ENCODE results near the gene SHISAL1. TPM values are rescaled to one million over a fixed set of nuclear protein-coding genes. Genes with fewer than 3 reads are reported as not detected.

SHISAL1 gene
- total RNA-seq, 1 experiment from 2014 or later = 1.1 TPM

- H3K27me3 ChIP-seq (ENCODE audit: low read length) = no peaks in the 10 kb centered on the region
- BruUV-seq (replicated peaks) = no TSS peak
- no peak overlapping the region for H2AFZ ChIP-seq (ENCODE audit: low read length)
- H3F3A ChIP-seq (ENCODE audit: low read length, unreplicated experiment) = no peaks in the 10 kb centered on the region
- H3K9me3 ChIP-seq (ENCODE audit: low read length) = no peaks in the 10 kb centered on the region
- H3K36me3 ChIP-seq (ENCODE audit: low read depth, low read length) = no peaks in the 10 kb centered on the region
- ChIA-PET CTCF (no interaction called here), POLR2A (ENCODE audit: unreplicated experiment) (no interaction called here)
- no peak overlapping the region for H3K4me3 ChIP-seq (ENCODE audit: low read length)
- intact Hi-C loops (cut with micrococcal nuclease) = no loop called here
- H3K27ac ChIP-seq (ENCODE audit: low read length) = no peak overlapping the region
- no peak overlapping the region for H3K4me2 ChIP-seq (ENCODE audit: low read length)
- ATAC-seq = no peak
- TF ChIP-seq, protein P1, sequence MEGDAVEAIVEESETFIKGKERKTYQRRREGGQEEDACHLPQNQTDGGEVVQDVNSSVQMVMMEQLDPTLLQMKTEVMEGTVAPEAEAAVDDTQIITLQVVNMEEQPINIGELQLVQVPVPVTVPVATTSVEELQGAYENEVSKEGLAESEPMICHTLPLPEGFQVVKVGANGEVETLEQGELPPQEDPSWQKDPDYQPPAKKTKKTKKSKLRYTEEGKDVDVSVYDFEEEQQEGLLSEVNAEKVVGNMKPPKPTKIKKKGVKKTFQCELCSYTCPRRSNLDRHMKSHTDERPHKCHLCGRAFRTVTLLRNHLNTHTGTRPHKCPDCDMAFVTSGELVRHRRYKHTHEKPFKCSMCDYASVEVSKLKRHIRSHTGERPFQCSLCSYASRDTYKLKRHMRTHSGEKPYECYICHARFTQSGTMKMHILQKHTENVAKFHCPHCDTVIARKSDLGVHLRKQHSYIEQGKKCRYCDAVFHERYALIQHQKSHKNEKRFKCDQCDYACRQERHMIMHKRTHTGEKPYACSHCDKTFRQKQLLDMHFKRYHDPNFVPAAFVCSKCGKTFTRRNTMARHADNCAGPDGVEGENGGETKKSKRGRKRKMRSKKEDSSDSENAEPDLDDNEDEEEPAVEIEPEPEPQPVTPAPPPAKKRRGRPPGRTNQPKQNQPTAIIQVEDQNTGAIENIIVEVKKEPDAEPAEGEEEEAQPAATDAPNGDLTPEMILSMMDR (conservative IDR thresholded peaks at IDR 0.05; ENCODE audit: low read depth, low read length) = no peak
- TF ChIP-seq EZH2 (IDR thresholded peaks at IDR 0.05; ENCODE audit: low read length, unreplicated experiment) (no peak), EZH2phosphoT487 (IDR thresholded peaks at IDR 0.05; ENCODE audit: borderline replicate concordance, low read length) (no peak)
- peaks cover 6% of the 10 kb centered on the region; the same call in 1 of the 2 replicates for H3K4me1 ChIP-seq (ENCODE audit: insufficient read depth, low read length)
- no peak overlapping the region for H3K9ac ChIP-seq (ENCODE audit: low read length)
- no peaks in the 10 kb centered on the region for H4K20me1 ChIP-seq (ENCODE audit: low read length)
- H3K79me2 ChIP-seq (ENCODE audit: low read length) = no peaks in the 10 kb centered on the region
- no peaks in the 10 kb centered on the region for H3K9me2 ChIP-seq (replicated peaks; ENCODE audit: low read length)
- no peak for DNase-seq
Measured at GRCh38 chr22:44246615-44247326, 66.0 kb downstream of the SHISAL1 start.

DNA sequence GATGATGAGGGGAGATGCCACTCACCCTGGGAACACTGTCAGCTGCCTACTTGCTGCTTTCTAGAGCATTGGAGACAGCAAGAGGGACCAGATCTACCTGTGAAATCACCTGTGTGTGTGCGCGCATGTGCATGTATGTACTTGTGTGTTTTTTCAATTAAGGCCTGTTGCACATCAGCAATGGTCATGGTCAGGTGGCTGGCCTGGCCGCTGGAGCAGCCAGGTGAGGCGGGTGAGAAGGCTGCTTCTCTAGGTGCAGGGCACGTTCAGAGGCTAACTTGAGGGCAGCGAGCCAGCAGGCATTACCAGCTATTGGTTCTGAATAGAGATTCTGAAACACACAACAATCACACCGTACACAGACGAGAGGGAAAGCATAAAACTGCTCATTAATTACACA, 66.9 kb downstream of the SHISAL1 start:
- H3K4me1 ChIP-seq (ENCODE audit: insufficient read depth, low read length) = peaks cover 6% of the 10 kb centered on the region; the same call in 1 of the 2 replicates
- intact Hi-C loops (cut with micrococcal nuclease) = no loop called here
- no peak overlapping the region for H3K9ac ChIP-seq (ENCODE audit: low read length)
- H3F3A ChIP-seq (ENCODE audit: low read length, unreplicated experiment) = no peaks in the 10 kb centered on the region
- H3K27me3 ChIP-seq (ENCODE audit: low read length) = no peaks in the 10 kb centered on the region
- ATAC-seq = no peak
- ChIA-PET POLR2A (ENCODE audit: unreplicated experiment) (no interaction called here), CTCF (no interaction called here)
- H3K9me3 ChIP-seq (ENCODE audit: low read length) = no peaks in the 10 kb centered on the region
- no peaks in the 10 kb centered on the region for H3K36me3 ChIP-seq (ENCODE audit: low read depth, low read length)
- TF ChIP-seq, protein P1 (conservative IDR thresholded peaks at IDR 0.05; ENCODE audit: low read depth, low read length) = no peak
- TF ChIP-seq EZH2 (IDR thresholded peaks at IDR 0.05; ENCODE audit: low read length, unreplicated experiment) (no peak), EZH2phosphoT487 (IDR thresholded peaks at IDR 0.05; ENCODE audit: borderline replicate concordance, low read length) (no peak)
- H2AFZ ChIP-seq (ENCODE audit: low read length) = no peak overlapping the region
- no peaks in the 10 kb centered on the region for H4K20me1 ChIP-seq (ENCODE audit: low read length)
- H3K9me2 ChIP-seq (replicated peaks; ENCODE audit: low read length) = no peaks in the 10 kb centered on the region
- no TSS peak for BruUV-seq (replicated peaks)
- no peaks in the 10 kb centered on the region for H3K79me2 ChIP-seq (ENCODE audit: low read length)
- H3K27ac ChIP-seq (ENCODE audit: low read length) = no peak overlapping the region
- no peak overlapping the region for H3K4me3 ChIP-seq (ENCODE audit: low read length)
- no peak for DNase-seq
- H3K4me2 ChIP-seq (ENCODE audit: low read length) = no peak overlapping the region

DNA sequence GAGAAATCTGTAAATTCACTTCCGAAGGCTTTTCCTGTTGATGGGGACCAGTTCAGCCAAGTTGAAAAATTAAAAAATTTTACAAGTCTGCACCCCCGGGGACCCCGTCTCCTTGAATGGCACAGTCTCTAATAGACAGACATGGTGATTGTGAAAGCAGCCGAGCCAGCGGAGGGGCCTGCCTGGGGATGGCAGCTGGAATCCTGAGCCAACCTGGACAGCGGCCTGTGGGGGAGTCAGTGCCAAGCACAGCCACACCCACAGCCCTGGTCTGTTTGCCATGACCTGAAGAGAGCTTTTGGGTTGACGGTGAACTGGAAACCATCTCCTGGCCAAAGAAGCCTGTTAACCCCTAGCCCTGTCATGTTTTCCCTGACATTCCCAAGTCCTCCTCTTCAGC, 67.3 kb downstream of the SHISAL1 start:
- no peak overlapping the region for H2AFZ ChIP-seq (ENCODE audit: low read length)
- no peak overlapping the region for H3K27ac ChIP-seq (ENCODE audit: low read length)
- H3K9me3 ChIP-seq (ENCODE audit: low read length) = no peaks in the 10 kb centered on the region
- CTCF ChIA-PET = no interaction called here
- no peak for TF ChIP-seq EZH2phosphoT487 (IDR thresholded peaks at IDR 0.05; ENCODE audit: borderline replicate concordance, low read length)
- no peak for TF ChIP-seq EZH2 (IDR thresholded peaks at IDR 0.05; ENCODE audit: low read length, unreplicated experiment)
- TF ChIP-seq, protein P1 (conservative IDR thresholded peaks at IDR 0.05; ENCODE audit: low read depth, low read length) = no peak
- H3K4me1 ChIP-seq (ENCODE audit: insufficient read depth, low read length) = peaks cover 6% of the 10 kb centered on the region; the same call in 1 of the 2 replicates
- H3K4me3 ChIP-seq (ENCODE audit: low read length) = no peak overlapping the region
- no peaks in the 10 kb centered on the region for H3K27me3 ChIP-seq (ENCODE audit: low read length)
- no peak for DNase-seq
- no peaks in the 10 kb centered on the region for H3K36me3 ChIP-seq (ENCODE audit: low read depth, low read length)
- no peaks in the 10 kb centered on the region for H3K79me2 ChIP-seq (ENCODE audit: low read length)
- H3K9me2 ChIP-seq (replicated peaks; ENCODE audit: low read length) = no peaks in the 10 kb centered on the region
- intact Hi-C loops (cut with micrococcal nuclease) = no loop called here
- no TSS peak for BruUV-seq (replicated peaks)
- ATAC-seq = no peak
- POLR2A ChIA-PET (ENCODE audit: unreplicated experiment) = no interaction called here
- no peak overlapping the region for H3K9ac ChIP-seq (ENCODE audit: low read length)
- no peak overlapping the region for H3K4me2 ChIP-seq (ENCODE audit: low read length)
- no peaks in the 10 kb centered on the region for H4K20me1 ChIP-seq (ENCODE audit: low read length)
- no peaks in the 10 kb centered on the region for H3F3A ChIP-seq (ENCODE audit: low read length, unreplicated experiment)

Measured in PC-3 (cell line).